Gastrocnemius medialis (tissue), 4 donors: Measurements from ENCODE around the gene ACTR3. TPM values are rescaled to one million over a fixed set of nuclear protein-coding genes. Genes with fewer than 3 reads are reported as not detected.

Source experiments
- ATAC-seq, 2 donors: fragments of 150-250 bp; one replicate each; pipeline ENCODE4 v1.9.1; 2016
- DNase-seq, 2 donors: peaks; one replicate each; pipeline ENCODE4 v3.0.0-alpha.2; 2019
- H3K27ac ChIP-seq, 4 donors: fragments of 200-600 bp; sonication (generic); 1 replicate in 1 of 4; 2 replicates in 3 of 4; pipeline ENCODE4 v1.5.1; 2016 to 2018; ENCODE audit warnings: mild to moderate bottlenecking in 2 of 4, moderate library complexity in 1 of 4
- H3K27me3 ChIP-seq, 3 donors: fragments of 200-600 bp; sonication (generic) in 2 of 3; 1 replicate in 1 of 3; 2 replicates in 2 of 3; pipeline versions ENCODE4 v1.5.1 to v1.6.0; 2016 to 2019; ENCODE audit warnings: mild to moderate bottlenecking in 1 of 3, moderate library complexity in 1 of 3
- H3K36me3 ChIP-seq, 2 donors: fragments of 200-600 bp; sonication (generic) in 1 of 2; one replicate each; pipeline ENCODE4 v1.5.1; 2017 to 2018
- H3K4me1 ChIP-seq, 2 donors: fragments of 200-600 bp; sonication (generic) in 1 of 2; one replicate each; pipeline ENCODE4 v1.5.1; 2016 to 2017; ENCODE audit warnings: mild to moderate bottlenecking in 2 of 2
- H3K4me3 ChIP-seq, 4 donors: fragments of 200-600 bp; sonication (generic) in 3 of 4; 1 replicate in 1 of 4; 2 replicates in 3 of 4; pipeline ENCODE4 v1.5.1; 2016 to 2019; ENCODE audit warnings: mild to moderate bottlenecking in 2 of 4
- H3K9me3 ChIP-seq, 3 donors: fragments of 200-600 bp; sonication (generic) in 2 of 3; 1 replicate in 1 of 3; 2 replicates in 2 of 3; pipeline ENCODE4 v1.5.1; 2016 to 2019
- POLR2A ChIP-seq, 2 donors: fragments of 450-650 bp; IDR thresholded peaks; one replicate each; pipeline ENCODE4 v1.6.1; 2017; ENCODE audit warnings: antibody characterized with exemption in 2 of 2, mild to moderate bottlenecking in 2 of 2, moderate library complexity in 2 of 2
- in situ Hi-C, 4 donors: fragments of 200-750 bp; cut with MboI; loops; one replicate each; pipeline versions ENCODE4 v1.15.0 to v1.8.0; 2017; ENCODE audit warnings: low sequenced_read_pairs in 4 of 4
- intact Hi-C: fragments of 100-400 bp; cut with DNase I; formaldehyde crosslinking; loops from one replicate; pipeline ENCODE4 v1.15.1; 2023; ENCODE audit warnings: low total_unique reads
- total RNA-seq, 4 donors: library from RNA; depleted of rRNA; stranded (reverse); fragments of >200 nt; gene quantifications; one replicate each; pipeline versions ENCODE4 v1.1.0 to v1.2.3, GENCODE V29; 2016
- TF ChIP-seq, protein P1 (sequence below), 5 experiments: fragments of 450-650 bp in 3 of 5; fragments of 200-600 bp in 2 of 5; sonication (generic) in 2 of 5; IDR thresholded peaks in 4 of 5; conservative IDR thresholded peaks in 1 of 5; 1 replicate in 4 of 5; 2 replicates in 1 of 5; pipeline ENCODE4 v1.5.1; 2016 to 2019; ENCODE audit warnings: antibody characterized with exemption in 5 of 5, mild to moderate bottlenecking in 3 of 5, moderate library complexity in 3 of 5

The ACTR3 gene
- total RNA-seq, 4 donors from 2014 or later, result 39.3 to 75.0 (median 56.6) TPM

DNA sequence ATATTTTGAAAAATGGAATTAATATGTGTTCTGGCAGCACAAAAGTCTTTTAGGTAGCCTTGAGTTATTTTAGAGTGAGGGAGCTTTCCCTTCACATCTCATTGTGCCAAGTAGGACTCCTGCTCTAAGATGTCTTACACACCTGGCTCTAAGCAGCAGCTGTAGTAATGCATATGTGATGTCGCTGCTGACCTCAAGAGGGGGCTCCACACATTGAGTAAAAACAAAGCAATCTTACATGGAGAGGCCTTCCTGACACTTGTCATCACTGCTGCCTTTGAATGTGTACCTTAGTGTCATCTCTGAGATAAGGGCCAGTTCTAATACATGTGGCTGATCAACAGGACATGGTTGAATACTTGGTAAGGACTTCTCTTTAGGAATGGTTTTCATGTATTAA lies 75.8 kb downstream of the ACTR3 start:
- TF ChIP-seq POLR2A (IDR thresholded peaks at IDR 0.05), result no peak
- TF ChIP-seq, protein P1, sequence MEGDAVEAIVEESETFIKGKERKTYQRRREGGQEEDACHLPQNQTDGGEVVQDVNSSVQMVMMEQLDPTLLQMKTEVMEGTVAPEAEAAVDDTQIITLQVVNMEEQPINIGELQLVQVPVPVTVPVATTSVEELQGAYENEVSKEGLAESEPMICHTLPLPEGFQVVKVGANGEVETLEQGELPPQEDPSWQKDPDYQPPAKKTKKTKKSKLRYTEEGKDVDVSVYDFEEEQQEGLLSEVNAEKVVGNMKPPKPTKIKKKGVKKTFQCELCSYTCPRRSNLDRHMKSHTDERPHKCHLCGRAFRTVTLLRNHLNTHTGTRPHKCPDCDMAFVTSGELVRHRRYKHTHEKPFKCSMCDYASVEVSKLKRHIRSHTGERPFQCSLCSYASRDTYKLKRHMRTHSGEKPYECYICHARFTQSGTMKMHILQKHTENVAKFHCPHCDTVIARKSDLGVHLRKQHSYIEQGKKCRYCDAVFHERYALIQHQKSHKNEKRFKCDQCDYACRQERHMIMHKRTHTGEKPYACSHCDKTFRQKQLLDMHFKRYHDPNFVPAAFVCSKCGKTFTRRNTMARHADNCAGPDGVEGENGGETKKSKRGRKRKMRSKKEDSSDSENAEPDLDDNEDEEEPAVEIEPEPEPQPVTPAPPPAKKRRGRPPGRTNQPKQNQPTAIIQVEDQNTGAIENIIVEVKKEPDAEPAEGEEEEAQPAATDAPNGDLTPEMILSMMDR (IDR thresholded peaks at IDR 0.05 in 4 of 5, conservative IDR thresholded peaks at IDR 0.05 in 1 of 5), result peak in 1 of 5 experiments; percentile 28
- Histone ChIP-seq H3K36me3 (peaks cover 0 to under 1% of the 10 kb centered on the region in 2 donors), H3K27me3 (no peaks in the 10 kb centered on the region), H3K4me1 (peaks cover 7 to 8% of the 10 kb centered on the region in 2 donors), H3K27ac (no peak overlapping the region), H3K9me3 (no peaks in the 10 kb centered on the region), H3K4me3 (no peak overlapping the region)
- in situ Hi-C loops, result no loop called here
- intact Hi-C loops, result no loop called here
- DNase-seq (no peak), ATAC-seq (peak in 1 of 2 donors; percentile 29)

DNA sequence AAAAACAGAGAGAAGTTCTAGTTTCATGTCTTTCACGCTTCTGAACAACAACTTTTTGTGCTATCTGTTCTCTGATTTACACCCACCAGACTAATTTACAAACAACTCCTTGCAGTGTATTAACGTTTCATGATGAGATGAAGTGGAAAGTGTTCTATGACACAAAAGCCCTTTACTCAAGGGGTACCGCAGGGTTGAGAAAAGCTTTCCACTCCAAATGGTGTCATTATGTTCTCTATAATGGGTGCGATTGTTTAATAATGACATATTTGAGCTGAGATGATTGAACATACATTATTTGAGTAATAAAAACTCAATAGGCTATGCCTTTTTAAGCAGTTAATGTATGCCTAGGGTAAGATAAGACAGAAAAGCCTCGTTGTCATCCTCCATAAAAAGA lies 76.3 kb downstream of the ACTR3 start:
- H3K27ac ChIP-seq, result no peak overlapping the region
- H3K36me3 ChIP-seq, result peaks cover 0 to 5% of the 10 kb centered on the region in 2 donors
- no peak for TF ChIP-seq POLR2A (IDR thresholded peaks at IDR 0.05)
- TF ChIP-seq, protein P1 (IDR thresholded peaks at IDR 0.05 in 4 of 5, conservative IDR thresholded peaks at IDR 0.05 in 1 of 5), result no peak
- in situ Hi-C loops, result no loop called here
- H3K4me3 ChIP-seq, result no peak overlapping the region
- H3K4me1 ChIP-seq, result peaks cover 7 to 8% of the 10 kb centered on the region in 2 donors
- ATAC-seq (no peak), DNase-seq (no peak)
- H3K27me3 ChIP-seq, result no peaks in the 10 kb centered on the region
- intact Hi-C loops, result no loop called here
- no peaks in the 10 kb centered on the region for H3K9me3 ChIP-seq

DNA sequence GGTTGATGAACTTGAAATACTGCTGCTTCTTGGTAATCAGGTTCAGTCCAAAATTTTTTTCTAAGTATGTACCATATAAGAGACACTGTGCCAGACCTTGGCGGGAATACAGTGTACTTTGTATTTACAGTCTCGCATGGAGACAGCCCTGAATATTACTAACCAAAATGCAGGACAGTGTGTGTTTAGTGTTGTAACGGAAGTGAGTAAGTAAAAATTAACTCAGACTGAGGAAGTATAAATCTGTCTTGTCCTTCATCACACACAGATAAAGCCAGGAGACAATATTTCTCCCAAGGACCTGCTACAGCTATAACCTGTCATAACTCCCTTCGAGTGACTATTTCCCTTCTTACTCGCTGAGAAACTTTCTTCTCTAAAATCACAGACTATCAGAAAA lies 76.9 kb downstream of the ACTR3 start:
- intact Hi-C loops (no loop called here), in situ Hi-C loops (no loop called here)
- ATAC-seq, result peak in 1 of 2 donors; percentile 24
- DNase-seq, result no peak
- H3K36me3 ChIP-seq, result peaks cover 0 to 5% of the 10 kb centered on the region in 2 donors
- H3K27ac ChIP-seq, result no peak overlapping the region
- H3K4me1 ChIP-seq, result peaks cover 7 to 8% of the 10 kb centered on the region in 2 donors
- no peaks in the 10 kb centered on the region for H3K9me3 ChIP-seq
- TF ChIP-seq, protein P1 (IDR thresholded peaks at IDR 0.05 in 4 of 5, conservative IDR thresholded peaks at IDR 0.05 in 1 of 5), result no peak
- TF ChIP-seq POLR2A (IDR thresholded peaks at IDR 0.05), result no peak
- no peak overlapping the region for H3K4me3 ChIP-seq
- H3K27me3 ChIP-seq, result no peaks in the 10 kb centered on the region

DNA sequence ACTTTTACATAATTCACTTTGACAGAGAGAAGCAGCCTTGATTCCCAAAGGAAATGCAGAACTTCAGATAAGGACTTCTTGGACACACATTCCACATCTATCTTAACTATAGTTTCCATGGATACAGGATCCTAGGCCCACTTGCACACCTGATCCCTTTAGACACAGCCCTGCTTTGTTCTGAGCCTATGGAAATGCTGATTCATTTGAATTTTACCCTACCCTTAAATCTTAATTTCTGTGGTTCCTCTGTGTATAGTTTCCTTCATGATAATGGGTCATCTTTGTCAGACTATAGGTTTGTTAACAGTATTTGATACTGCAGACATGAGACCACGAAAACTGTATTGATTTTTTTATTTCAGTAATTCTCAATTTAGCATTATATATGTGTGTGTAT lies 77.4 kb downstream of the ACTR3 start:
- H3K4me3 ChIP-seq, result no peak overlapping the region
- no peak for TF ChIP-seq POLR2A (IDR thresholded peaks at IDR 0.05)
- TF ChIP-seq, protein P1 (IDR thresholded peaks at IDR 0.05 in 4 of 5, conservative IDR thresholded peaks at IDR 0.05 in 1 of 5), result no peak
- intact Hi-C loops, result no loop called here
- peaks cover 0 to 5% of the 10 kb centered on the region in 2 donors for H3K36me3 ChIP-seq
- no peaks in the 10 kb centered on the region for H3K27me3 ChIP-seq
- H3K9me3 ChIP-seq, result no peaks in the 10 kb centered on the region
- in situ Hi-C loops, result no loop called here
- DNase-seq (no peak), ATAC-seq (no peak)
- peaks cover 7 to 8% of the 10 kb centered on the region in 2 donors for H3K4me1 ChIP-seq
- no peak overlapping the region for H3K27ac ChIP-seq

DNA sequence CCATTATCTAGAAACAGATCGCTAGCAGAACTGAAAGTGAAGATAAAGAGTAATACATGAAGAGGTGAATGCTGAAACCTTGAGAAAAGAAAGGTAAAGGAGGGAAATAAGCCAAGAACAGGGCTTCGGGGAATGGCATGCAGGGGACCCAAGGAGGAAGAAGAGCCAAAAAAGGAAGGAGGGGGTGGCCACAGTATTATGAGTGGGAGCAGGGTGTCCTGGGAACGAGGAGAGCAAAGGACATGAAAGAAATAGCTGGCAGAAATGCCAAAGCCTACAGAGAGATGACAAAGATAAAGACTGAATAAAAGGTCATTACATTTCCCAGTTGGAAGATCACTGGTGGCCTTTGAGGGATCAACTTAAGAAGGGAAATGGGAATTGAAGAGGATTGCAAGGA lies 82.9 kb downstream of the ACTR3 start:
- ATAC-seq (no peak), DNase-seq (no peak)
- H3K27me3 ChIP-seq, result no peaks in the 10 kb centered on the region
- H3K36me3 ChIP-seq, result peaks cover 0 to 5% of the 10 kb centered on the region in 2 donors
- intact Hi-C loops, result loop anchor here (10.0 kb wide), 1 partner anchor 582 kb away; no protein-coding TSS in a partner anchor
- H3K4me1 ChIP-seq, result no peaks in the 10 kb centered on the region
- in situ Hi-C loops, result loop anchor here in 1 of 4 donors (10.0 kb wide), 1 partner anchor 582 kb away; no protein-coding TSS in a partner anchor
- H3K4me3 ChIP-seq, result no peak overlapping the region
- no peaks in the 10 kb centered on the region for H3K9me3 ChIP-seq
- no peak overlapping the region for H3K27ac ChIP-seq
- no peak for TF ChIP-seq POLR2A (IDR thresholded peaks at IDR 0.05)
- TF ChIP-seq, protein P1 (IDR thresholded peaks at IDR 0.05 in 4 of 5, conservative IDR thresholded peaks at IDR 0.05 in 1 of 5), result no peak
